HG02623 (cell line): ENCODE data around the gene ACTC1.

Experiments
- ATAC-seq: cut with Tn5 transposase; IDR thresholded peaks from one replicate; pipeline ENCODE4 v1.9.1; 2021; ENCODE audit warnings: moderate library complexity; ENCODE audit not compliant: unreplicated experiment

The ACTC1 gene

DNA sequence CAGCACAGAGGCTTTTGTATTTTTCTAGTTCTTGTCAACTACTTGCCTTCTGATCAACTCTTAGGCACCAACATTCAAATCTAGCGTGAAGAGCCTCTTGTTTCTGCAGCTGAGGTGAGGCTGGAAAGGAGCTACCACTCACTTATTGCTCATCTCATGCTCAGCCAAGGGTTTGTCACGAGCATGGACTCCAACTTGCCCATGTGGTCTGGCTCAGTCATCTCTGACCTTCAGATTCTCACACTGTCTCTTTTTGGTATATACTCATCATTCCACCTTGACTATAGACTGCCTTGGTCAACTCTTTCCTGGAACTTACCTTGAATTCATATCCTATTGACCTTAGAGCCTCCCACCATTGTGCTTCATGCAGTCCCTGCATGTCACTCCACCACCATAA is 35.4 kb downstream of the ACTC1 start:
- ATAC-seq = no peak

DNA sequence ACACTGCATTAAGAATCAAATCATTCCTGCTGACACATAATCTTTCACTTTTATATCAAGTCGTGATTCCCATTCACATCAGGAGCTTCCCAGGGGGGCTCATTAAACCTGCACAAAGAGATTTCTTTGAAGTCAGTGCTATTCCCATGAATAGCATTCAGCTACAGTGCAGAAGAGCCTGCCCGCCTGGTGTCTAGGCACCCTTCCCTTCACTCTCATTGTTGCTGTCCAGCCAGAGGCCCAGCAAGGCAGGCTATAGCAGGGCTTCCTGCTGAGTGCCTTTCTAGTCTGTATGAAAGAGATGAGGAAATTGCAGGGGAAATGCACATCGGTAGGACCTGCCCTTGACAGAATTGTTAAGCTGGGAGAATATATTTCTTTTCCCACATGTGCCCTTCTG is 36.0 kb downstream of the ACTC1 start:
- ATAC-seq = no peak

DNA sequence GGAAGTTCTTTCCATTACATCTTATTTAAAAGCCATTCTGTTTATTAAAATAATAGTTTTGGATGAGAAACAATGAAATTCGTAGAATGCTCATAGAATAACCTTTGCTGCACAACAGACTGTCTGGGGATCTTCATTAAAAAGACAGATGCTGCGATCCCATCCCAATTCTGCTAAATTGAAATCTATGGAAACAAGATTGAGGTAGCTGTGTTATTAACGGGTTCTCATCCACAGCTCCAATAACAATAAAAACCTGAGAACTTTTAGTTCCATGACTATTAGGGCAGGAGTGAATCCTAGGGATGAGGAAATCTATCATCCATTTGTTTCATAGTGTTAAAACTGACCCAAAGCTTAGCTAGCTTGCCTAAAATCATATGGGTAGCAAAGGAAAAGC is 38.1 kb downstream of the ACTC1 start:
- ATAC-seq = no peak

DNA sequence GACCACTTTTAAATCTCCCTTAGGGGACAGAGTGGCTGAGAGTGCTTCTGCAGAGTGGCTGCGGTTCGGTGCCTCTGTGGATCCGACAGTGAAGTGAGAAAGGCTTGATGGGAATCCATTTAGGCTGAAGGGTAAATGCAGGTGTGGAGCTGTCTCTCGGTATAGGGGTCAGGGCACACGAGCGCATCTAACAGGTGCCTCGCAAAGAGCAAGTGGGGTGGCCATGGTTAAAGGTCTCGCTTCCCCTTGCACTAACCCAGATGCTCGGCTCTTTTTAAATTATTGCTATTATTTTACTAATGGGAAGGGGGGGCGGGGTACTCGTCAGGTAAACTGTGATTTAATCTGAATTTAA is 40.0 kb downstream of the ACTC1 start:
- no peak for ATAC-seq

DNA sequence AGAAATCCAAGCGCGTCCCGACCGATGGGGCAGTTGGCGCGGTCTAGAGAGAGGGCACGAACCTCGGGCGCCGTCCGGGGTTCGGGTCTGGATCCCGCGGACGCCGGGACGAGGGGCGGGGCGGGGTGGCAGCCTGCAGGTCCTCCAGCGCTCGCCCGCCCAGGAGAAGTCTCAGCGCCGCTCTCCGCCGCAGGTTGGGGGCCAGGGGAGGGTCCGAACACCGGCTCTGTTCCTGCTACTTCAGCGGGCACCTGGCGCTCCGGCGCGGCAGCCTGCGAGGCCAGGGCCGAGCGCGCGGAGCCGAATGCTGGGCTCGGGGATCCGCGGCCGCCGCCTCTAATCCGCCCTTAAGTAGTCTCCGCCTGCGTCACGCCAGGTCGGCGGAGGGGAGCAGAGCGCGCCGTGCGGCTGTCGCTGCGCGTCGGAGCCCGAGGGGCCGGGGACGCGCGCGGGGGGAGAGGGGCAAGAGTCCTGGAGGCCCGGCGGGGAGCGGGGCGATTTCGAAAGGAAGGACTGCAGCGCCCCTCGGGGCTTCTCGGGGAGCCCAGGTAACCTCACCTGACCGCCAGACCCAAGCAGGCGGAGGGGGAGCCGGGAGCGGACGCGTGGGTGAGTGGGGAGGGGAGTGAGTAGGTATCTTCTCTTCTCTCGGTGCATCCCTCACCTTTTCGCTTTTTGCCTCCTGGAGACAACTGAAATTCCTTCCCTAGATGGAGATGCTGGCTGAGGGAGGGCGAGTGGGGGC is 40.5 kb downstream of the ACTC1 start, which contains the start of gene GJD2:
Gene GJD2 (minus strand): TSS at position 325 of the 745 bp plus-strand sequence. CDS start 510 bp downstream, outside the sequence.
- ATAC-seq = no peak

DNA sequence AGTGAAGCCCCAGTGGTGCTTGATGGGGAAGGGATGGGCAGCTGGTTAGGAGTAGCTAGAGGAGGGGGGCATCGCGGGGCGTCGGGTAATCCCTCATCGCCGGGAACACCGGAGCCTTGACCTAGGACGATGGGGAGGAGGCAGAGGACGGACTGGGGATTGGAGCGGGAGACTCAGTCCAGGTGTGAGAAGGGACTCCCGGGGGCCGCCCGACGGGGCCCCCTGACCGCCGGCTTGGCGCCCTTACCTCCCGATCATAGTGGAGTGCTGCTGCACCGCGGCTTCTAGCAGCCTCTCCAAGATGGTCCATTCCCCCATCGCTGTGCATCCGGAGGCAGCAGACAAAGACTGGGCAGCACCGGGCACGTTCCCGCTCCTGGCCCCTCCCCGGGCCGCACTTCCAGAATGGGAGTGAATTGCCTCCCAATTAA is 41.2 kb downstream of the ACTC1 start:
- ATAC-seq = no peak

DNA sequence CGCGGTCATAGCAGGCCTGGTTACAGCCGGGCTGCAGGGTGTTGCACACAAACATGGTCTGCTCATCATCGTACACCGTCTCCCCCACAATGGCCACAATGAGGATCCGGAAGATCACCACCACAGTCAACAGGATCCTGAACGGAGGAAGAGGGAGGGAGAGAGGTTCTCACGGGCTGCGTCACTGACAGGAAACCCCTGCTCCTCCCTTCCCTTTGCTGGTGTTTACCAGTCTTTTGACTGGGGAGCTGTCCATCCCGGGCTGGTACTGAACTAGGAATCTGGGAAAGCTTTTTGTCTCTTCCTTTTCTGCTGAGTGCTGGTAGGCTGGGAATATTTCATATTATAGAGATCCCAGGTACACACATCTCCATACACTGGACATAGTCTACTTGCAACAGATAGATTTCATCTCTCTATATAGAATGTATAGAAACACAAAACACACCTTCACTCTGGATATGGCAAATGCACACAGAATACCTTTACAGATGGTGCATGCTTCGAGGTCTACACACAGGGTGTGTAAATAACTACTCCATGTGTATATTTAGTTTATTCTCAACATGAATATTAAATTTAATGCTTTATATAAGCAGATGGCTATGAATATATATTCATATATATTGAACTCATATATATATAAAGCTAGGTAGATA is 42.0 kb downstream of the ACTC1 start:
- no peak for ATAC-seq

DNA sequence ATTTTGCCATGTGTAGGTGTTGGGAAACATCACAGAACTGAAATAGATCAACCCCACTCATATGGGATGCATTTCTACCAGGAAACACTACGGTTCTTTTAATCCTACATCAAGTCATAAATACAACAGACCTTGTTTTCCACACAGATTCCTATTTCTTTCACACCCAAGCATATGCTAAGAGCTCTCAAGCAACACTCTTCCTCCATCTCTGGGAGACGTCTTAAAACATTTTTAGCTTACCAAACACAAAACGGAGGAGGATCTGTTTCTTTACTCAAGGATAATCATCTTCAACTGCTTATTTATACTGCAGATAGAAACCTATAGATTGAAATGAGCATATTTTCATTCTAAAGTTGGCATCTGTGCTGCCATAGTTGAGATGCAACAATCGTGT is 45.7 kb downstream of the ACTC1 start:
- ATAC-seq = no peak
